GM18498 (cell line): ENCODE data around the gene INHBE.
"Not testable (repeated sequence)": the region's sequence is repeated elsewhere in the genome, so short reads cannot be mapped to it uniquely, and the experiment has no call there.

Experiments
- ATAC-seq: cut with Tn5 transposase; IDR thresholded peaks from one replicate; pipeline ENCODE4 v1.9.1; 2021; ENCODE audit warnings: mild to moderate bottlenecking, moderate library complexity; ENCODE audit not compliant: unreplicated experiment

INHBE gene

GRCh38 chr12:57439762-57440266, 15.3 kb upstream of the INHBE start:
- ATAC-seq: no peak

- not testable (repeated sequence) for ATAC-seq
Measured at GRCh38 chr12:57441393-57441792, 13.7 kb upstream of the INHBE start.

GRCh38 chr12:57441846-57442427, 13.2 kb upstream of the INHBE start:
- no peak for ATAC-seq

GRCh38 chr12:57444337-57444736, 10.8 kb upstream of the INHBE start:
- not testable (repeated sequence) for ATAC-seq

GRCh38 chr12:57444744-57445143, 10.4 kb upstream of the INHBE start:
- ATAC-seq: no peak

- no peak for ATAC-seq
Measured at GRCh38 chr12:57446292-57446960, 8.7 kb upstream of the INHBE start.

GRCh38 chr12:57448669-57449068, 6.4 kb upstream of the INHBE start:
- ATAC-seq: no peak

- no peak for ATAC-seq
Measured at GRCh38 chr12:57449375-57449774, 5.7 kb upstream of the INHBE start.

GRCh38 chr12:57450057-57450456, 5.0 kb upstream of the INHBE start:
- no peak for ATAC-seq

- ATAC-seq: no peak
Measured at GRCh38 chr12:57451233-57451778, 3.8 kb upstream of the INHBE start.

GRCh38 chr12:57452181-57452936, 2.7 kb upstream of the INHBE start:
- peak; percentile 8 for ATAC-seq

GRCh38 chr12:57452937-57453509, 2.1 kb upstream of the INHBE start:
- peak; percentile 70 for ATAC-seq

- ATAC-seq: no peak
Measured at GRCh38 chr12:57454213-57454565, 918 bp upstream of the INHBE start.

GRCh38 chr12:57455374-57456144, 452 bp downstream of the INHBE start:
- ATAC-seq: no peak

GRCh38 chr12:57456145-57456700, 1.1 kb downstream of the INHBE start:
- peak; percentile 34 for ATAC-seq

- ATAC-seq: no peak
Measured at GRCh38 chr12:57456737-57457490, 1.8 kb downstream of the INHBE start.

- no peak for ATAC-seq
Measured at GRCh38 chr12:57458665-57459054, 3.6 kb downstream of the INHBE start.

GRCh38 chr12:57459055-57459749, 4.1 kb downstream of the INHBE start:
- ATAC-seq: peak; percentile 63
